HG03095 (cell line): ENCODE measurements around the gene UBE2Q1.
A peak's percentile ranks its signal among the peaks of the same experiment; 100 is the strongest.

ENCODE experiments used
- ATAC-seq: cut with Tn5 transposase; IDR thresholded peaks from one replicate; pipeline ENCODE4 v1.9.1; 2021; ENCODE audit warnings: moderate library complexity; ENCODE audit not compliant: unreplicated experiment

The UBE2Q1 gene

GRCh38 chr1:154557939-154558719, at the start of gene UBE2Q1:
UBE2Q1 (minus strand) TSS chr1:154558662; CDS start chr1:154558553, 109 bp downstream.
- no peak for ATAC-seq

GRCh38 chr1:154607609-154608396, 49.3 kb upstream of the UBE2Q1 start, which contains the start of gene ADAR:
ADAR (minus strand) TSS chr1:154608186; CDS start chr1:154608006, 180 bp downstream.
- ATAC-seq: peak; percentile 50

- no peak for ATAC-seq
Observed at GRCh38 chr1:154607106-154607608, 48.7 kb upstream of the UBE2Q1 start.

- ATAC-seq: no peak
Observed at GRCh38 chr1:154605534-154605933, 47.1 kb upstream of the UBE2Q1 start.

GRCh38 chr1:154603317-154603716, 44.9 kb upstream of the UBE2Q1 start:
- no peak for ATAC-seq

GRCh38 chr1:154599658-154600057, 41.2 kb upstream of the UBE2Q1 start:
- ATAC-seq: no peak

GRCh38 chr1:154598871-154599635, 40.6 kb upstream of the UBE2Q1 start:
- ATAC-seq: no peak

GRCh38 chr1:154595621-154596020, 37.2 kb upstream of the UBE2Q1 start:
- ATAC-seq: no peak

GRCh38 chr1:154594811-154595210, 36.3 kb upstream of the UBE2Q1 start:
- no peak for ATAC-seq

- ATAC-seq: no peak
Observed at GRCh38 chr1:154593390-154593789, 34.9 kb upstream of the UBE2Q1 start.

GRCh38 chr1:154591206-154591605, 32.7 kb upstream of the UBE2Q1 start:
- ATAC-seq: no peak

GRCh38 chr1:154590756-154591155, 32.3 kb upstream of the UBE2Q1 start:
- ATAC-seq: no peak

GRCh38 chr1:154589780-154590179, 31.3 kb upstream of the UBE2Q1 start:
- ATAC-seq: no peak

GRCh38 chr1:154586641-154587040, 28.2 kb upstream of the UBE2Q1 start:
- ATAC-seq: no peak

GRCh38 chr1:154586231-154586630, 27.8 kb upstream of the UBE2Q1 start:
- no peak for ATAC-seq

GRCh38 chr1:154584267-154584994, 26.0 kb upstream of the UBE2Q1 start:
- ATAC-seq: no peak

- ATAC-seq: no peak
Observed at GRCh38 chr1:154583773-154584172, 25.3 kb upstream of the UBE2Q1 start.

- no peak for ATAC-seq
Observed at GRCh38 chr1:154582885-154583284, 24.4 kb upstream of the UBE2Q1 start.

- ATAC-seq: no peak
Observed at GRCh38 chr1:154581766-154582165, 23.3 kb upstream of the UBE2Q1 start.

GRCh38 chr1:154579374-154579773, 20.9 kb upstream of the UBE2Q1 start:
- ATAC-seq: no peak
